Stomach smooth muscle (tissue), 2 donors: ENCODE data around the gene LTBP2.

Experiments used
- H3K27ac ChIP-seq: one replicate; pipeline ENCODE4 v1.7.0; 2013; ENCODE audit warnings: mild to moderate bottlenecking, low read length, inconsistent platforms
- H3K27me3 ChIP-seq, 2 donors: one replicate each; pipeline ENCODE4 v1.7.0; 2013; ENCODE audit warnings: low read length in 2 of 2; ENCODE audit not compliant: insufficient read depth in 2 of 2, control insufficient read depth in 1 of 2
- H3K36me3 ChIP-seq, 2 donors: one replicate each; pipeline ENCODE4 v1.7.0; 2013; ENCODE audit warnings: low read length in 2 of 2; ENCODE audit not compliant: control insufficient read depth in 2 of 2, insufficient read depth in 2 of 2
- H3K4me1 ChIP-seq: one replicate; pipeline ENCODE4 v1.7.0; 2013; ENCODE audit warnings: low read length; ENCODE audit not compliant: control insufficient read depth, insufficient read depth
- H3K4me3 ChIP-seq, 2 donors: one replicate each; pipeline ENCODE4 v1.7.0; 2013; ENCODE audit warnings: low read length in 2 of 2
- H3K9ac ChIP-seq, 2 donors: one replicate each; pipeline ENCODE4 v1.7.0; 2013; ENCODE audit warnings: low read length in 2 of 2, mild to moderate bottlenecking in 1 of 2
- H3K9me3 ChIP-seq, 2 donors: one replicate each; pipeline ENCODE4 v1.7.0; 2013; ENCODE audit warnings: low read length in 2 of 2; ENCODE audit not compliant: control insufficient read depth in 2 of 2
- donor health status: healthy.
- donor health status: Pancreatic carcinoma.

LTBP2 gene

GRCh38 chr14:74504412-74504811 lies 107.6 kb downstream of the LTBP2 start:
- Histone ChIP-seq H3K9ac (no peak overlapping the region), H3K4me3 (no peak overlapping the region), H3K27me3 (no peaks in the 10 kb centered on the region), H3K9me3 (no peaks in the 10 kb centered on the region), H3K27ac (no peak overlapping the region), H3K4me1 (peaks cover 10% of the 10 kb centered on the region), H3K36me3 (peaks cover 0 to 2% of the 10 kb centered on the region in 2 donors)

GRCh38 chr14:74503938-74504335 lies 108.1 kb downstream of the LTBP2 start:
- no peaks in the 10 kb centered on the region for H3K27me3 ChIP-seq
- H3K36me3 ChIP-seq, result peaks cover 0 to 2% of the 10 kb centered on the region in 2 donors
- peaks cover 10% of the 10 kb centered on the region for H3K4me1 ChIP-seq
- no peak overlapping the region for H3K4me3 ChIP-seq
- no peaks in the 10 kb centered on the region for H3K9me3 ChIP-seq
- H3K27ac ChIP-seq, result no peak overlapping the region
- no peak overlapping the region for H3K9ac ChIP-seq

GRCh38 chr14:74503291-74503937 lies 108.6 kb downstream of the LTBP2 start:
- Histone ChIP-seq H3K4me3 (no peak overlapping the region), H3K9me3 (no peaks in the 10 kb centered on the region), H3K36me3 (peaks cover 0 to 2% of the 10 kb centered on the region in 2 donors), H3K4me1 (peaks cover 10% of the 10 kb centered on the region), H3K27me3 (no peaks in the 10 kb centered on the region), H3K27ac (no peak overlapping the region), H3K9ac (no peak overlapping the region)

- H3K9me3 ChIP-seq, result no peaks in the 10 kb centered on the region
Observed at GRCh38 chr14:74502236-74503019, 109.6 kb downstream of the LTBP2 start.

GRCh38 chr14:74501691-74502090 lies 110.3 kb downstream of the LTBP2 start:
- peak overlapping the region in 1 of 2 donors; percentile 54 for H3K4me3 ChIP-seq
- peaks cover 0 to 2% of the 10 kb centered on the region in 2 donors for H3K36me3 ChIP-seq
- peaks cover 10% of the 10 kb centered on the region for H3K4me1 ChIP-seq
- no peaks in the 10 kb centered on the region for H3K27me3 ChIP-seq
- no peaks in the 10 kb centered on the region for H3K9me3 ChIP-seq
- peak overlapping the region in 1 of 2 donors; percentile 36 for H3K9ac ChIP-seq
- no peak overlapping the region for H3K27ac ChIP-seq

More at GRCh38 chr14:74502236-74503019, 109.6 kb downstream of the LTBP2 start:
- no peak overlapping the region for H3K4me3 ChIP-seq
- H3K4me1 ChIP-seq, result peaks cover 10% of the 10 kb centered on the region
- H3K27ac ChIP-seq, result no peak overlapping the region
- H3K36me3 ChIP-seq, result peaks cover 0 to 2% of the 10 kb centered on the region in 2 donors
- no peaks in the 10 kb centered on the region for H3K27me3 ChIP-seq
- no peak overlapping the region for H3K9ac ChIP-seq

- H3K9me3 ChIP-seq, result no peaks in the 10 kb centered on the region
- peaks cover 0 to 4% of the 10 kb centered on the region in 2 donors for H3K36me3 ChIP-seq
- H3K4me3 ChIP-seq, result peak overlapping the region in 1 of 2 donors; percentile 54
- H3K27me3 ChIP-seq, result no peaks in the 10 kb centered on the region
- peaks cover 10% of the 10 kb centered on the region for H3K4me1 ChIP-seq
- peak overlapping the region in 1 of 2 donors; percentile 36 for H3K9ac ChIP-seq
- no peak overlapping the region for H3K27ac ChIP-seq
Observed at GRCh38 chr14:74501135-74501614, 110.9 kb downstream of the LTBP2 start.

- H3K9me3 ChIP-seq, result no peaks in the 10 kb centered on the region
- H3K27ac ChIP-seq, result no peak overlapping the region
- peaks cover 10% of the 10 kb centered on the region for H3K4me1 ChIP-seq
- H3K27me3 ChIP-seq, result no peaks in the 10 kb centered on the region
- peaks cover 0 to 7% of the 10 kb centered on the region in 2 donors for H3K36me3 ChIP-seq
- H3K4me3 ChIP-seq, result no peak overlapping the region
- H3K9ac ChIP-seq, result peak overlapping the region in 1 of 2 donors; percentile 13
Observed at GRCh38 chr14:74500417-74501134, 111.5 kb downstream of the LTBP2 start.

GRCh38 chr14:74495356-74495755 lies 116.7 kb downstream of the LTBP2 start:
- H3K27ac ChIP-seq, result no peak overlapping the region
- peaks cover 10% of the 10 kb centered on the region for H3K4me1 ChIP-seq
- no peak overlapping the region for H3K9ac ChIP-seq
- no peaks in the 10 kb centered on the region for H3K27me3 ChIP-seq
- H3K4me3 ChIP-seq, result no peak overlapping the region
- no peaks in the 10 kb centered on the region for H3K9me3 ChIP-seq
- peaks cover 0 to 5% of the 10 kb centered on the region in 2 donors for H3K36me3 ChIP-seq

GRCh38 chr14:74493343-74494261 lies 118.4 kb downstream of the LTBP2 start, which contains the start of gene ISCA2:
TSS of gene ISCA2 (plus strand) at chr14:74493765. CDS start at chr14:74493775, 10 bp downstream.
- Histone ChIP-seq H3K27ac (peak within 1 kb of the TSS; percentile 85), H3K9ac (peak within 1 kb of the TSS; percentile 97 to 98), H3K27me3 (no peaks in the 10 kb centered on the region), H3K9me3 (no peaks in the 10 kb centered on the region), H3K36me3 (peaks cover 0 to 5% of the 10 kb centered on the region in 2 donors), H3K4me1 (peaks cover 10% of the 10 kb centered on the region), H3K4me3 (peak within 1 kb of the TSS; percentile 95)
